HEK293 (cell line): ENCODE data around the gene ACHE.

Experiments used
- GLI4 ChIP-seq: fragments of 450-650 bp; formaldehyde crosslinking; IDR thresholded peaks from 2 replicates; pipeline ENCODE4 v1.5.1; 2016; ENCODE audit warnings: missing biosample characterization, missing genetic modification characterization
- HOXD13 ChIP-seq: sonication (generic); formaldehyde crosslinking; IDR thresholded peaks from 2 replicates; pipeline ENCODE4 v1.8.0; 2022; ENCODE audit warnings: missing genetic modification reagents, borderline replicate concordance
- KLF8 ChIP-seq: fragments of 450-650 bp; formaldehyde crosslinking; IDR thresholded peaks from 2 replicates; pipeline ENCODE4 v1.5.1; 2016; ENCODE audit warnings: missing biosample characterization, missing genetic modification characterization
- MEIS1 ChIP-seq: sonication (generic); formaldehyde crosslinking; IDR thresholded peaks from 2 replicates; pipeline ENCODE4 v1.8.1; 2022; ENCODE audit warnings: missing genetic modification reagents, mild to moderate bottlenecking, borderline replicate concordance
- MZF1 ChIP-seq: fragments of 450-650 bp; formaldehyde crosslinking; IDR thresholded peaks from 2 replicates; pipeline ENCODE4 v1.5.1; 2017; ENCODE audit warnings: missing biosample characterization, missing genetic modification characterization, borderline replicate concordance
- OSR2 ChIP-seq: fragments of 450-650 bp; formaldehyde crosslinking; IDR thresholded peaks from 2 replicates; pipeline ENCODE4 v1.5.1; 2016; ENCODE audit warnings: missing biosample characterization, missing genetic modification characterization
- REPIN1 ChIP-seq: fragments of 450-650 bp; formaldehyde crosslinking; IDR thresholded peaks from 2 replicates; pipeline ENCODE4 v1.5.1; 2017; ENCODE audit warnings: missing biosample characterization, missing genetic modification characterization, low read depth
- SP3 ChIP-seq: fragments of 450-650 bp; formaldehyde crosslinking; IDR thresholded peaks from 2 replicates; pipeline ENCODE4 v1.5.1; 2016; ENCODE audit warnings: missing biosample characterization, missing genetic modification characterization
- TCF7L2 ChIP-seq: IDR thresholded peaks from 2 replicates; pipeline ENCODE4 v1.6.1; 2011; ENCODE audit warnings: low read depth, mild to moderate bottlenecking, inconsistent platforms, low read length, moderate library complexity, borderline replicate concordance
- YY2 ChIP-seq: fragments of 450-650 bp; formaldehyde crosslinking; IDR thresholded peaks from 2 replicates; pipeline ENCODE4 v1.5.1; 2016; ENCODE audit warnings: missing biosample characterization, missing genetic modification characterization
- ZNF114 ChIP-seq: fragments of 450-650 bp; formaldehyde crosslinking; IDR thresholded peaks from 2 replicates; pipeline ENCODE4 v1.5.0; 2017; ENCODE audit warnings: missing biosample characterization, missing genetic modification characterization
- ZNF146 ChIP-seq: fragments of 450-650 bp; formaldehyde crosslinking; IDR thresholded peaks from 2 replicates; pipeline ENCODE4 v1.5.1; 2016; ENCODE audit warnings: missing biosample characterization, missing genetic modification characterization
- ZNF404 ChIP-seq: fragments of 450-650 bp; formaldehyde crosslinking; IDR thresholded peaks from 2 replicates; pipeline ENCODE4 v1.5.1; 2017; ENCODE audit warnings: missing biosample characterization, missing genetic modification characterization
- ZNF433 ChIP-seq: fragments of 450-650 bp; formaldehyde crosslinking; IDR thresholded peaks from 2 replicates; pipeline ENCODE4 v1.5.1; 2016; ENCODE audit warnings: missing biosample characterization, missing genetic modification characterization, low read depth
- ZNF530 ChIP-seq: fragments of 450-650 bp; formaldehyde crosslinking; IDR thresholded peaks from 2 replicates; pipeline ENCODE4 v1.5.1; 2016; ENCODE audit warnings: low read depth, missing biosample characterization, missing genetic modification characterization
- ZNF555 ChIP-seq: fragments of 450-650 bp; formaldehyde crosslinking; conservative IDR thresholded peaks from 2 replicates; pipeline ENCODE4 v1.5.1; 2017; ENCODE audit warnings: missing biosample characterization, mild to moderate bottlenecking, missing genetic modification characterization, inconsistent platforms
- ZNF610 ChIP-seq: fragments of 450-650 bp; formaldehyde crosslinking; IDR thresholded peaks from 2 replicates; pipeline ENCODE4 v1.5.1; 2016; ENCODE audit warnings: missing biosample characterization, missing genetic modification characterization, borderline replicate concordance
- ZNF629 ChIP-seq: fragments of 450-650 bp; formaldehyde crosslinking; IDR thresholded peaks from 2 replicates; pipeline ENCODE4 v1.5.1; 2017; ENCODE audit warnings: missing biosample characterization, missing genetic modification characterization
- ZNF660 ChIP-seq: fragments of 450-650 bp; IDR thresholded peaks from 2 replicates; pipeline ENCODE4 v1.5.1; 2018; ENCODE audit warnings: missing biosample characterization, mild to moderate bottlenecking, missing genetic modification characterization
- ZNF670 ChIP-seq: fragments of 450-650 bp; formaldehyde crosslinking; IDR thresholded peaks from 2 replicates; pipeline ENCODE4 v1.5.1; 2016; ENCODE audit warnings: missing biosample characterization, missing genetic modification characterization, low read depth
- ZNF707 ChIP-seq: fragments of 450-650 bp; formaldehyde crosslinking; IDR thresholded peaks from 2 replicates; pipeline ENCODE4 v1.5.1; 2016; ENCODE audit warnings: missing biosample characterization, missing genetic modification characterization
- ZNF791 ChIP-seq: fragments of 450-650 bp; formaldehyde crosslinking; IDR thresholded peaks from 2 replicates; pipeline ENCODE4 v1.5.1; 2016; ENCODE audit warnings: missing biosample characterization, missing genetic modification characterization
- TF ChIP-seq, protein P1 (sequence below): fragments of 450-650 bp; formaldehyde crosslinking; IDR thresholded peaks from 2 replicates; pipeline ENCODE4 v1.5.1; 2016; ENCODE audit warnings: missing biosample characterization, missing genetic modification characterization, low read depth
- TF ChIP-seq, protein P2 (sequence below): fragments of 450-650 bp; formaldehyde crosslinking; IDR thresholded peaks from 2 replicates; pipeline ENCODE4 v1.5.1; 2017; ENCODE audit warnings: missing biosample characterization, missing genetic modification characterization
- TF ChIP-seq, protein P3 (sequence below): fragments of 450-650 bp; formaldehyde crosslinking; IDR thresholded peaks from 2 replicates; pipeline ENCODE4 v1.5.1; 2016; ENCODE audit warnings: missing biosample characterization, missing genetic modification characterization
- TF ChIP-seq, protein P4 (sequence below): fragments of 450-650 bp; formaldehyde crosslinking; IDR thresholded peaks from 2 replicates; pipeline ENCODE4 v1.5.1; 2017; ENCODE audit warnings: missing biosample characterization, missing genetic modification characterization
- TF ChIP-seq, protein P5 (sequence below): fragments of 450-650 bp; formaldehyde crosslinking; conservative IDR thresholded peaks from 2 replicates; pipeline ENCODE4 v1.5.1; 2016; ENCODE audit warnings: low read depth, missing biosample characterization, missing genetic modification characterization

Gene ACHE

DNA sequence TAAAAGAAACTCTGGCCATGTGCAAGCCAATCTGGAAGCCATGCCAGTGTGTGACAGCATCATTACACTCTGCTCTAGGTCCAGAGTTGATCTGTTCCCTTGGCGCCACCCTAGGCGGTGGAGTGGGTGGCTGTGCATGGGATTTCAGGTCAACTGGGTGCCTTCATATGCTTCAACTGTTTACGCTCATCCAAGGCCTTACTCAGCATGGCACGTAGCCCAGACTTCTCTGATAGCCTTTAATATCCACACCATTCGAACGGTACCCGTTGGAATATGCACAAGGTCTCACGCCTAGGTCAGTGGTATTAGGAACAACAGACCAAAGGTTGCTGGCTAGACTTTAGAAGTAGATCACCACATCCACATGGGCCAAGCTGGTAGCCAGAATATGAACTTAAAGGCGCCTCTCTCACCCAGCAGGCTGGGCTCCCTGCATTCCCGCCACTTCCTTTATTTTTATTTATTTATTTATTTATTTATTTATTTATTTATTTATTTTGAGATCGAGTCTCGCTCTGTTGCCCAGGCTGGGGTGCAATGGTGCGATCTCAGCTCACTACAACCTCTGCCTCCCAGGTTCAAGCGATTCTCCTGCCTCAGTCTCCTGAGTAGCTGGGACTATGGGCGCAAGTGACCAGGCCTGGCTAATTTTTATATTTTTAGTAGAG lies 18.7 kb upstream of the ACHE start (continued):
- TF ChIP-seq ZNF114 = no peak
- 0 out of 2 replicates have a peak, but pooled peaks have one; percentile 26 for TF ChIP-seq ZNF404 (tag by site-specific recombination)
- TF ChIP-seq, protein P1, sequence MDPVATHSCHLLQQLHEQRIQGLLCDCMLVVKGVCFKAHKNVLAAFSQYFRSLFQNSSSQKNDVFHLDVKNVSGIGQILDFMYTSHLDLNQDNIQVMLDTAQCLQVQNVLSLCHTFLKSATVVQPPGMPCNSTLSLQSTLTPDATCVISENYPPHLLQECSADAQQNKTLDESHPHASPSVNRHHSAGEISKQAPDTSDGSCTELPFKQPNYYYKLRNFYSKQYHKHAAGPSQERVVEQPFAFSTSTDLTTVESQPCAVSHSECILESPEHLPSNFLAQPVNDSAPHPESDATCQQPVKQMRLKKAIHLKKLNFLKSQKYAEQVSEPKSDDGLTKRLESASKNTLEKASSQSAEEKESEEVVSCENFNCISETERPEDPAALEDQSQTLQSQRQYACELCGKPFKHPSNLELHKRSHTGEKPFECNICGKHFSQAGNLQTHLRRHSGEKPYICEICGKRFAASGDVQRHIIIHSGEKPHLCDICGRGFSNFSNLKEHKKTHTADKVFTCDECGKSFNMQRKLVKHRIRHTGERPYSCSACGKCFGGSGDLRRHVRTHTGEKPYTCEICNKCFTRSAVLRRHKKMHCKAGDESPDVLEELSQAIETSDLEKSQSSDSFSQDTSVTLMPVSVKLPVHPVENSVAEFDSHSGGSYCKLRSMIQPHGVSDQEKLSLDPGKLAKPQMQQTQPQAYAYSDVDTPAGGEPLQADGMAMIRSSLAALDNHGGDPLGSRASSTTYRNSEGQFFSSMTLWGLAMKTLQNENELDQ = no peak
- TF ChIP-seq, protein P2, sequence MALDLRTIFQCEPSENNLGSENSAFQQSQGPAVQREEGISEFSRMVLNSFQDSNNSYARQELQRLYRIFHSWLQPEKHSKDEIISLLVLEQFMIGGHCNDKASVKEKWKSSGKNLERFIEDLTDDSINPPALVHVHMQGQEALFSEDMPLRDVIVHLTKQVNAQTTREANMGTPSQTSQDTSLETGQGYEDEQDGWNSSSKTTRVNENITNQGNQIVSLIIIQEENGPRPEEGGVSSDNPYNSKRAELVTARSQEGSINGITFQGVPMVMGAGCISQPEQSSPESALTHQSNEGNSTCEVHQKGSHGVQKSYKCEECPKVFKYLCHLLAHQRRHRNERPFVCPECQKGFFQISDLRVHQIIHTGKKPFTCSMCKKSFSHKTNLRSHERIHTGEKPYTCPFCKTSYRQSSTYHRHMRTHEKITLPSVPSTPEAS (tag by site-specific recombination) = no peak
- TF ChIP-seq ZNF660 (tag by site-specific recombination) = no peak
- TF ChIP-seq ZNF670 (tag by site-specific recombination) = no peak
- no peak for TF ChIP-seq YY2 (tag by site-specific recombination)
- TF ChIP-seq, protein P3, sequence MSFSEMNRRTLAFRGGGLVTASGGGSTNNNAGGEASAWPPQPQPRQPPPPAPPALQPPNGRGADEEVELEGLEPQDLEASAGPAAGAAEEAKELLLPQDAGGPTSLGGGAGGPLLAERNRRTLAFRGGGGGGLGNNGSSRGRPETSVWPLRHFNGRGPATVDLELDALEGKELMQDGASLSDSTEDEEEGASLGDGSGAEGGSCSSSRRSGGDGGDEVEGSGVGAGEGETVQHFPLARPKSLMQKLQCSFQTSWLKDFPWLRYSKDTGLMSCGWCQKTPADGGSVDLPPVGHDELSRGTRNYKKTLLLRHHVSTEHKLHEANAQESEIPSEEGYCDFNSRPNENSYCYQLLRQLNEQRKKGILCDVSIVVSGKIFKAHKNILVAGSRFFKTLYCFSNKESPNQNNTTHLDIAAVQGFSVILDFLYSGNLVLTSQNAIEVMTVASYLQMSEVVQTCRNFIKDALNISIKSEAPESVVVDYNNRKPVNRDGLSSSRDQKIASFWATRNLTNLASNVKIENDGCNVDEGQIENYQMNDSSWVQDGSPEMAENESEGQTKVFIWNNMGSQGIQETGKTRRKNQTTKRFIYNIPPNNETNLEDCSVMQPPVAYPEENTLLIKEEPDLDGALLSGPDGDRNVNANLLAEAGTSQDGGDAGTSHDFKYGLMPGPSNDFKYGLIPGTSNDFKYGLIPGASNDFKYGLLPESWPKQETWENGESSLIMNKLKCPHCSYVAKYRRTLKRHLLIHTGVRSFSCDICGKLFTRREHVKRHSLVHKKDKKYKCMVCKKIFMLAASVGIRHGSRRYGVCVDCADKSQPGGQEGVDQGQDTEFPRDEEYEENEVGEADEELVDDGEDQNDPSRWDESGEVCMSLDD = no peak
- no peak for TF ChIP-seq SP3 (tag by site-specific recombination)
- 0 out of 2 replicates have a peak, but pooled peaks have one; percentile 28 for TF ChIP-seq ZNF791 (tag by site-specific recombination)
- no peak for TF ChIP-seq MEIS1 (CRISPR knock-in tag)
- TF ChIP-seq ZNF707 (tag by site-specific recombination) = no peak
- TF ChIP-seq ZNF433 (tag by site-specific recombination) = peak; percentile 80
- TF ChIP-seq, protein P4, sequence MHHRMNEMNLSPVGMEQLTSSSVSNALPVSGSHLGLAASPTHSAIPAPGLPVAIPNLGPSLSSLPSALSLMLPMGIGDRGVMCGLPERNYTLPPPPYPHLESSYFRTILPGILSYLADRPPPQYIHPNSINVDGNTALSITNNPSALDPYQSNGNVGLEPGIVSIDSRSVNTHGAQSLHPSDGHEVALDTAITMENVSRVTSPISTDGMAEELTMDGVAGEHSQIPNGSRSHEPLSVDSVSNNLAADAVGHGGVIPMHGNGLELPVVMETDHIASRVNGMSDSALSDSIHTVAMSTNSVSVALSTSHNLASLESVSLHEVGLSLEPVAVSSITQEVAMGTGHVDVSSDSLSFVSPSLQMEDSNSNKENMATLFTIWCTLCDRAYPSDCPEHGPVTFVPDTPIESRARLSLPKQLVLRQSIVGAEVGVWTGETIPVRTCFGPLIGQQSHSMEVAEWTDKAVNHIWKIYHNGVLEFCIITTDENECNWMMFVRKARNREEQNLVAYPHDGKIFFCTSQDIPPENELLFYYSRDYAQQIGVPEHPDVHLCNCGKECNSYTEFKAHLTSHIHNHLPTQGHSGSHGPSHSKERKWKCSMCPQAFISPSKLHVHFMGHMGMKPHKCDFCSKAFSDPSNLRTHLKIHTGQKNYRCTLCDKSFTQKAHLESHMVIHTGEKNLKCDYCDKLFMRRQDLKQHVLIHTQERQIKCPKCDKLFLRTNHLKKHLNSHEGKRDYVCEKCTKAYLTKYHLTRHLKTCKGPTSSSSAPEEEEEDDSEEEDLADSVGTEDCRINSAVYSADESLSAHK (tag by site-specific recombination) = no peak
- TF ChIP-seq ZNF610 (tag by site-specific recombination) = no peak
- TF ChIP-seq GLI4 (tag by site-specific recombination) = no peak
- TF ChIP-seq REPIN1 (tag by site-specific recombination) = no peak
- TF ChIP-seq OSR2 (tag by site-specific recombination) = no peak
- TF ChIP-seq ZNF146 (tag by site-specific recombination) = no peak
- TF ChIP-seq ZNF629 (tag by site-specific recombination) = peak; percentile 25; the same call in 1 of the 2 replicates
- TF ChIP-seq, protein P5, sequence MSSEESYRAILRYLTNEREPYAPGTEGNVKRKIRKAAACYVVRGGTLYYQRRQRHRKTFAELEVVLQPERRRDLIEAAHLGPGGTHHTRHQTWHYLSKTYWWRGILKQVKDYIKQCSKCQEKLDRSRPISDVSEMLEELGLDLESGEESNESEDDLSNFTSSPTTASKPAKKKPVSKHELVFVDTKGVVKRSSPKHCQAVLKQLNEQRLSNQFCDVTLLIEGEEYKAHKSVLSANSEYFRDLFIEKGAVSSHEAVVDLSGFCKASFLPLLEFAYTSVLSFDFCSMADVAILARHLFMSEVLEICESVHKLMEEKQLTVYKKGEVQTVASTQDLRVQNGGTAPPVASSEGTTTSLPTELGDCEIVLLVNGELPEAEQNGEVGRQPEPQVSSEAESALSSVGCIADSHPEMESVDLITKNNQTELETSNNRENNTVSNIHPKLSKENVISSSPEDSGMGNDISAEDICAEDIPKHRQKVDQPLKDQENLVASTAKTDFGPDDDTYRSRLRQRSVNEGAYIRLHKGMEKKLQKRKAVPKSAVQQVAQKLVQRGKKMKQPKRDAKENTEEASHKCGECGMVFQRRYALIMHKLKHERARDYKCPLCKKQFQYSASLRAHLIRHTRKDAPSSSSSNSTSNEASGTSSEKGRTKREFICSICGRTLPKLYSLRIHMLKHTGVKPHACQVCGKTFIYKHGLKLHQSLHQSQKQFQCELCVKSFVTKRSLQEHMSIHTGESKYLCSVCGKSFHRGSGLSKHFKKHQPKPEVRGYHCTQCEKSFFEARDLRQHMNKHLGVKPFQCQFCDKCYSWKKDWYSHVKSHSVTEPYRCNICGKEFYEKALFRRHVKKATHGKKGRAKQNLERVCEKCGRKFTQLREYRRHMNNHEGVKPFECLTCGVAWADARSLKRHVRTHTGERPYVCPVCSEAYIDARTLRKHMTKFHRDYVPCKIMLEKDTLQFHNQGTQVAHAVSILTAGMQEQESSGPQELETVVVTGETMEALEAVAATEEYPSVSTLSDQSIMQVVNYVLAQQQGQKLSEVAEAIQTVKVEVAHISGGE (tag by site-specific recombination) = peak; percentile 65
- no peak for TF ChIP-seq HOXD13 (CRISPR knock-in tag)
- no peak for TF ChIP-seq KLF8
- TF ChIP-seq TCF7L2 = no peak
- TF ChIP-seq ZNF530 (tag by site-specific recombination) = no peak
- no peak for TF ChIP-seq MZF1 (tag by site-specific recombination)
- peak; percentile 70 for TF ChIP-seq ZNF555
